Dermis microvascular lymphatic vessel endothelial cell (primary cell): Measurements from ENCODE around the gene PPP1R3F. TPM values are rescaled to one million over a fixed set of nuclear protein-coding genes. Genes with fewer than 3 reads are reported as not detected.
A peak's percentile ranks its signal among the peaks of the same experiment; 100 is the strongest.
"Not testable (repeated sequence)": the region's sequence is repeated elsewhere in the genome, so short reads cannot be mapped to it uniquely, and the experiment has no call there.

Experiments
- DNase-seq, 2 donors: peaks; one replicate each; pipeline versions ENCODE4 v3.0.0 to v3.0.0-alpha.2; 2010; ENCODE audit warnings: low read depth in 2 of 2
- total RNA-seq: library from RNA; depleted of rRNA; stranded (reverse); fragments of >200 nt; gene quantifications from 2 replicates; pipeline ENCODE4 v1.2.1, GENCODE V29; 2014

The PPP1R3F gene
- total RNA-seq, 1 donor from 2014 or later: 1.0 TPM

- no peak for DNase-seq
Observed at GRCh38 chrX:49273181-49273727, 3.7 kb downstream of the PPP1R3F start.

- no peak for DNase-seq
Observed at GRCh38 chrX:49276207-49276606, 6.6 kb downstream of the PPP1R3F start.

- no peak for DNase-seq
Observed at GRCh38 chrX:49276671-49277534, 7.3 kb downstream of the PPP1R3F start.

- DNase-seq: no peak
Observed at GRCh38 chrX:49277535-49277830, 7.9 kb downstream of the PPP1R3F start.

GRCh38 chrX:49278081-49278480 lies 8.5 kb downstream of the PPP1R3F start:
- DNase-seq: no peak

- DNase-seq: no peak
Observed at GRCh38 chrX:49282647-49283011, 13.0 kb downstream of the PPP1R3F start.

- DNase-seq: no peak
Observed at GRCh38 chrX:49284212-49284611, 14.6 kb downstream of the PPP1R3F start.

- DNase-seq: no peak
Observed at GRCh38 chrX:49286136-49286535, 16.5 kb downstream of the PPP1R3F start.

- no peak for DNase-seq
Observed at GRCh38 chrX:49286581-49286980, 17.0 kb downstream of the PPP1R3F start.

GRCh38 chrX:49287665-49288064 lies 18.1 kb downstream of the PPP1R3F start:
- no peak for DNase-seq

GRCh38 chrX:49290215-49290614 lies 20.6 kb downstream of the PPP1R3F start:
- no peak for DNase-seq

GRCh38 chrX:49291615-49292337 lies 22.2 kb downstream of the PPP1R3F start:
- peak in 1 of 2 donors; percentile 50 for DNase-seq

- no peak for DNase-seq
Observed at GRCh38 chrX:49292400-49293362, 23.1 kb downstream of the PPP1R3F start.

GRCh38 chrX:49299293-49299692 lies 29.7 kb downstream of the PPP1R3F start:
- DNase-seq: not testable (repeated sequence)

GRCh38 chrX:49300703-49301102 lies 31.1 kb downstream of the PPP1R3F start:
- no peak for DNase-seq

GRCh38 chrX:49303346-49303745 lies 33.8 kb downstream of the PPP1R3F start, which contains the start of gene GAGE10:
Gene GAGE10, plus strand, starts transcription at chrX:49303646. Its CDS starts 1,214 bp downstream, at chrX:49304860.
- no peak for DNase-seq

- not testable (repeated sequence) for DNase-seq
Observed at GRCh38 chrX:49307775-49308174, 38.2 kb downstream of the PPP1R3F start.

GRCh38 chrX:49308604-49309269 lies 39.1 kb downstream of the PPP1R3F start:
- DNase-seq: no peak

- peak in 1 of 2 donors; percentile 2 for DNase-seq
Observed at GRCh38 chrX:49309401-49309981, 39.9 kb downstream of the PPP1R3F start.

GRCh38 chrX:49310371-49310770 lies 40.8 kb downstream of the PPP1R3F start:
- no peak for DNase-seq
